ENCODE measurements around the gene KIF18B. TPM values are rescaled to one million over a fixed set of nuclear protein-coding genes. Genes with fewer than 3 reads are reported as not detected.
A peak's percentile ranks its signal among the peaks of the same experiment; 100 is the strongest.

KIF18B gene
- total and polyA plus RNA-seq, 2 of the 8 experiments (the other 6 are each of a cell fraction or from before 2014, with no cell fraction given) = 39.0 to 59.4 TPM

DNA sequence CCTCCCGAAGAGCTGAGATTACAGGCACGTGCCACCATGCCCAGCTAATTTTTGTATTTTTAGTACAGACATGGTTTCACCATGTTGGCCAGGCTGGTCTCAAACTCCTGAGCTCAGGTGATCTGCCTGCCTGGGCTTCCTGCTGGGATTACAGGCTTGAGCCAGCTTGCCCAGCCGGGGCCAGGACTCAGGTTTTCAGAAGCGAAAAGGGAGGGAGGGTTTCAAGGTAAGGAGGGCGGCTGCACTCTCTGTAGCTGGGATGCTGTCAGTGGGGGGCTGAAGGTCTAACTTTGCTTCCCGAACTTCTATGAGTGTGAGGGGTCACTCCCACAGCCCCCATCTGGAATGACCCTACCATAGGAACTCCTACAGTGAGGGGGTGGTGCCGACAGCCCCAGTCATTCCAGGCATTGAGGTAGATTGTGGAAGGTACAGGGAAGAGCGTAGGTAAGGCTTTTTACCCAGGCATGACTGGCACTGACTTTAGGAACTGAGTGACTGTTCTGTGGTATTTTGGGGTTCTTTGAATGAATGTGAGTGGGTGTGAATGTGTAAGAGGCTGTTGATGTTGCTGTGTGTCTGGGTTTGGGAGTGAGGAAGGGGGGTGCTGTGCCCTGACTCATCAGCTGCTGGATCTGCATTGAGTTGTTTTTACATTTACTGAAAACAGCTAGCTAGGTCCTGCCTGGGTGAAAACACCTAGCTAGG, 24.4 kb upstream of the KIF18B start (continued):
- TF ChIP-seq KDM5A (IDR thresholded peaks at IDR 0.05; ENCODE audit: low read length) = no peak
- no peak for TF ChIP-seq BCL11A (IDR thresholded peaks at IDR 0.05; ENCODE audit: low read depth in 2 of 2, low read length in 2 of 2)
- TF ChIP-seq BRCA1 (IDR thresholded peaks at IDR 0.05; ENCODE audit: low read depth, low read length) = no peak
- 0 out of 2 replicates have a peak, but pooled peaks have one; percentile 7 for TF ChIP-seq CREB1 (IDR thresholded peaks at IDR 0.05)
- no peak; the same call in 1 of the 2 replicates for TF ChIP-seq SUZ12 (IDR thresholded peaks at IDR 0.05; ENCODE audit: low read length)
- TF ChIP-seq EP300 (IDR thresholded peaks at IDR 0.05; ENCODE audit: borderline replicate concordance in 1 of 2, low read depth in 2 of 2, low read length in 2 of 2) = no peak
- peak; percentile 67; the same call in 1 of the 2 replicates for TF ChIP-seq JUND (IDR thresholded peaks at IDR 0.05; ENCODE audit: low read length)
- no peak for TF ChIP-seq SP1 (IDR thresholded peaks at IDR 0.05; ENCODE audit: low read depth, low read length)
- TF ChIP-seq SIX5 (IDR thresholded peaks at IDR 0.05; ENCODE audit: low read depth, low read length) = no peak
- TF ChIP-seq, protein P1, sequence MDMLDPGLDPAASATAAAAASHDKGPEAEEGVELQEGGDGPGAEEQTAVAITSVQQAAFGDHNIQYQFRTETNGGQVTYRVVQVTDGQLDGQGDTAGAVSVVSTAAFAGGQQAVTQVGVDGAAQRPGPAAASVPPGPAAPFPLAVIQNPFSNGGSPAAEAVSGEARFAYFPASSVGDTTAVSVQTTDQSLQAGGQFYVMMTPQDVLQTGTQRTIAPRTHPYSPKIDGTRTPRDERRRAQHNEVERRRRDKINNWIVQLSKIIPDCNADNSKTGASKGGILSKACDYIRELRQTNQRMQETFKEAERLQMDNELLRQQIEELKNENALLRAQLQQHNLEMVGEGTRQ (IDR thresholded peaks at IDR 0.05; ENCODE audit: low read length) = no peak
- TF ChIP-seq POU5F1 (IDR thresholded peaks at IDR 0.05; ENCODE audit: low read depth, low read length) = no peak
- no peak for TF ChIP-seq RFX5 (IDR thresholded peaks at IDR 0.05; ENCODE audit: borderline replicate concordance, low read depth, low read length)
- no peak for TF ChIP-seq SP2 (IDR thresholded peaks at IDR 0.05; ENCODE audit: low read length)
- TF ChIP-seq, protein P2, sequence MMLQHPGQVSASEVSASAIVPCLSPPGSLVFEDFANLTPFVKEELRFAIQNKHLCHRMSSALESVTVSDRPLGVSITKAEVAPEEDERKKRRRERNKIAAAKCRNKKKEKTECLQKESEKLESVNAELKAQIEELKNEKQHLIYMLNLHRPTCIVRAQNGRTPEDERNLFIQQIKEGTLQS (IDR thresholded peaks at IDR 0.05; ENCODE audit: insufficient read depth, low read depth, low read length) = no peak
- no peak for TF ChIP-seq SRF (IDR thresholded peaks at IDR 0.05; ENCODE audit: low read depth, low read length)
- no peak for TF ChIP-seq POLR2A (IDR thresholded peaks at IDR 0.05; ENCODE audit: control extremely low read depth in 1 of 2, low read depth in 2 of 2, low read length in 2 of 2)
- TF ChIP-seq SAP30 (IDR thresholded peaks at IDR 0.05; ENCODE audit: insufficient read depth, insufficient replicate concordance, low read length) = no peak
- no peak for TF ChIP-seq HDAC2 (IDR thresholded peaks at IDR 0.05; ENCODE audit: borderline replicate concordance in 1 of 2, low read depth in 2 of 2, low read length in 2 of 2)
- no peak for TF ChIP-seq GTF2F1 (IDR thresholded peaks at IDR 0.05; ENCODE audit: borderline replicate concordance, low read depth, low read length)
- TF ChIP-seq JUN (IDR thresholded peaks at IDR 0.05; ENCODE audit: low read depth, low read length) = no peak
- TF ChIP-seq KDM1A (IDR thresholded peaks at IDR 0.05; ENCODE audit: borderline replicate concordance, low read length) = no peak
- TF ChIP-seq TEAD4 (IDR thresholded peaks at IDR 0.05; ENCODE audit: low read depth, low read length) = no peak
- TF ChIP-seq TBP (IDR thresholded peaks at IDR 0.05; ENCODE audit: low read depth, low read length) = peak; percentile 44; the same call in 1 of the 2 replicates
- TF ChIP-seq ZNF274 (IDR thresholded peaks at IDR 0.05; ENCODE audit: borderline replicate concordance, extremely low read depth, low read length) = no peak
